ENCODE results near the gene TMEM256. TPM values are rescaled to one million over a fixed set of nuclear protein-coding genes. Genes with fewer than 3 reads are reported as not detected.

Gene TMEM256
- 68.8 TPM for polyA plus RNA-seq (2013, experiment 1 of 2; ENCODE audit: insufficient read length)
- polyA plus RNA-seq (2013, experiment 2 of 2; ENCODE audit: insufficient read length) = 71.0 TPM

- DNase-seq = peak; percentile 100
Measured at GRCh38 chr17:7403977-7404736, at the start of gene TMEM256. Gene TMEM256, minus strand, starts transcription at chr17:7404097. Its CDS starts 13 bp downstream, at chr17:7404084.

GRCh38 chr17:7448461-7448860, 44.6 kb upstream of the TMEM256 start:
- no peak for DNase-seq

GRCh38 chr17:7445619-7445968, 41.7 kb upstream of the TMEM256 start:
- no peak for DNase-seq

- DNase-seq = peak; percentile 11
Measured at GRCh38 chr17:7444682-7445618, 41.1 kb upstream of the TMEM256 start, which contains the start of gene CHRNB1. Gene CHRNB1, plus strand, starts transcription at chr17:7445061. Its CDS starts 67 bp downstream, at chr17:7445128.

- peak; percentile 53 for DNase-seq
Measured at GRCh38 chr17:7443499-7444485, 39.9 kb upstream of the TMEM256 start.

- no peak for DNase-seq
Measured at GRCh38 chr17:7442142-7442541, 38.2 kb upstream of the TMEM256 start.

GRCh38 chr17:7441266-7441665, 37.4 kb upstream of the TMEM256 start:
- peak; percentile 43 for DNase-seq

- DNase-seq = peak; percentile 63
Measured at GRCh38 chr17:7440834-7441195, 36.9 kb upstream of the TMEM256 start.

GRCh38 chr17:7440113-7440833, 36.4 kb upstream of the TMEM256 start:
- DNase-seq = peak; percentile 48

- no peak for DNase-seq
Measured at GRCh38 chr17:7439462-7440112, 35.7 kb upstream of the TMEM256 start, which contains the start of gene FGF11. Gene FGF11, plus strand, starts transcription at chr17:7439512. Its CDS starts 109 bp downstream, at chr17:7439621.

- DNase-seq = no peak
Measured at GRCh38 chr17:7438656-7439460, 35.0 kb upstream of the TMEM256 start.

GRCh38 chr17:7437950-7438614, 34.2 kb upstream of the TMEM256 start:
- peak; percentile 17 for DNase-seq

- DNase-seq = no peak
Measured at GRCh38 chr17:7437369-7437863, 33.5 kb upstream of the TMEM256 start.

GRCh38 chr17:7436556-7437368, 32.9 kb upstream of the TMEM256 start:
- peak; percentile 65 for DNase-seq

- peak; percentile 11 for DNase-seq
Measured at GRCh38 chr17:7435676-7436555, 32.0 kb upstream of the TMEM256 start.

- DNase-seq = no peak
Measured at GRCh38 chr17:7432296-7432695, 28.4 kb upstream of the TMEM256 start.

GRCh38 chr17:7431231-7431630, 27.3 kb upstream of the TMEM256 start:
- DNase-seq = peak; percentile 20
